ENCODE data around the gene PRKACB. TPM values are rescaled to one million over a fixed set of nuclear protein-coding genes. Genes with fewer than 3 reads are reported as not detected.

Gene PRKACB
- total RNA-seq, 1 donor from 2014 or later = 33.1 TPM

- peak; percentile 95 for DNase-seq (ENCODE audit: low read depth)
These were observed 12.1 kb downstream of the PRKACB start for GRCh38 chr1:84156210-84156621.

- no peak for DNase-seq (ENCODE audit: low read depth)
These were observed 15.6 kb downstream of the PRKACB start for GRCh38 chr1:84159533-84160240.

- no peak for DNase-seq (ENCODE audit: low read depth)
These were observed 18.2 kb downstream of the PRKACB start for GRCh38 chr1:84162295-84162694.

GRCh38 chr1:84163123-84163931 is 19.3 kb downstream of the PRKACB start:
- DNase-seq (ENCODE audit: low read depth) = no peak

GRCh38 chr1:84164161-84164560 is 20.1 kb downstream of the PRKACB start:
- DNase-seq (ENCODE audit: low read depth) = no peak

GRCh38 chr1:84164567-84165021 is 20.5 kb downstream of the PRKACB start:
- no peak for DNase-seq (ENCODE audit: low read depth)

- no peak for DNase-seq (ENCODE audit: low read depth)
These were observed 21.5 kb downstream of the PRKACB start for GRCh38 chr1:84165601-84166000.

GRCh38 chr1:84166797-84167196 is 22.7 kb downstream of the PRKACB start:
- no peak for DNase-seq (ENCODE audit: low read depth)

GRCh38 chr1:84168783-84169182 is 24.7 kb downstream of the PRKACB start:
- DNase-seq (ENCODE audit: low read depth) = no peak

GRCh38 chr1:84170171-84170570 is 26.1 kb downstream of the PRKACB start:
- no peak for DNase-seq (ENCODE audit: low read depth)

GRCh38 chr1:84171481-84171880 is 27.4 kb downstream of the PRKACB start:
- DNase-seq (ENCODE audit: low read depth) = no peak

GRCh38 chr1:84174051-84174556 is 30.0 kb downstream of the PRKACB start:
- DNase-seq (ENCODE audit: low read depth) = peak; percentile 91

- DNase-seq (ENCODE audit: low read depth) = no peak
These were observed 37.4 kb downstream of the PRKACB start for GRCh38 chr1:84181350-84182005.

- no peak for DNase-seq (ENCODE audit: low read depth)
These were observed 46.4 kb downstream of the PRKACB start for GRCh38 chr1:84190455-84190854.

- no peak for DNase-seq (ENCODE audit: low read depth)
These were observed 48.6 kb downstream of the PRKACB start for GRCh38 chr1:84192681-84193080.

GRCh38 chr1:84198832-84199231 is 54.8 kb downstream of the PRKACB start:
- DNase-seq (ENCODE audit: low read depth) = no peak

GRCh38 chr1:84199257-84199656 is 55.2 kb downstream of the PRKACB start:
- DNase-seq (ENCODE audit: low read depth) = no peak

GRCh38 chr1:84202126-84202525 is 58.1 kb downstream of the PRKACB start:
- no peak for DNase-seq (ENCODE audit: low read depth)

GRCh38 chr1:84206375-84206774 is 62.3 kb downstream of the PRKACB start:
- no peak for DNase-seq (ENCODE audit: low read depth)

- peak; percentile 66 for DNase-seq (ENCODE audit: low read depth)
These were observed 64.9 kb downstream of the PRKACB start for GRCh38 chr1:84208935-84209334.

GRCh38 chr1:84214115-84214956 is 70.3 kb downstream of the PRKACB start:
- no peak for DNase-seq (ENCODE audit: low read depth)

Data from renal cortical epithelial cell (primary cell).